NCI-H146 (cell line): Measurements from ENCODE around the gene PROSER3.
"Not testable (repeated sequence)": the region's sequence is repeated elsewhere in the genome, so short reads cannot be mapped to it uniquely, and the experiment has no call there.

Experiments
- DNase-seq: peaks from one replicate; lab custom pipeline; 2025; lab: John Stamatoyannopoulos, UW

PROSER3 gene

DNA sequence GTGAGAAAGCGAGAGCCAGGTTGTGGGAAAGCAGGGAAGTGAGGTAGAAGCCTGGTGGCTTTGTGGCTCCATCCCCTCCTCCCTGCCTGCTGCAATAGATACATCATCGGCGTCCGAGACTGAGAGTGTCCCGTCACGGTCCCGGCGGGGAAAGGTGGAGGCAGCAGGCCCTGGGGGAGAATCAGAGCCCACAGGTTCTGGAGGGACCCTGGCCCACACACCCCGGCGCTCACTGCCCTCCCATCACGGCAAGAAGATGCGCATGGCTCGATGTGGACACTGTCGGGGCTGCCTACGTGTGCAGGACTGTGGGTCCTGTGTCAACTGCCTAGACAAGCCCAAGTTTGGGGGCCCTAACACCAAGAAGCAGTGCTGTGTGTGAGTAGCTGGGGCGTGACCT is 35.1 kb upstream of the PROSER3 start:
- DNase-seq: no peak

- DNase-seq: no peak
Measured at GRCh38 chr19:35723671-35724070, 34.3 kb upstream of the PROSER3 start.

- not testable (repeated sequence) for DNase-seq
Measured at GRCh38 chr19:35724132-35724531, 33.8 kb upstream of the PROSER3 start.

DNA sequence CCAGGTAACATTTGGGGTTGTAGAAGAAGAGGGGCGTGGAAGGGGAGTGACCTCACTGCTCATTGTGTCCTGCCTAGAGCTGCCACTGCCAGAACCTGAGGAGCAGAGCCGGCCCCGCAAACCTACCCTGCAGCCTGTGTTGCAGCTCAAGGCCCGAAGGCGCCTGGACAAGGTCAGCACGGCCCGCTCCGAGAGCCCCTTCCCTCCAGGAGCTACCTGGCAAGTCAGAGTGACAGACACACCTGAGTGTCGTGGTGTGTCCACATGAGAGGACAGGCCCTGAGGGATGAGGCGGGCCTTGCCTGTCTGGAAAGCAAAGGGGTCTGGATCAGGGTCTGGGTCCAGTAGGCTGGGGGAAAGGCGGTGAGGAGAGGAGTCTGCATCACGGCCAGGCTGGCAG is 33.4 kb upstream of the PROSER3 start:
- DNase-seq: no peak

DNA sequence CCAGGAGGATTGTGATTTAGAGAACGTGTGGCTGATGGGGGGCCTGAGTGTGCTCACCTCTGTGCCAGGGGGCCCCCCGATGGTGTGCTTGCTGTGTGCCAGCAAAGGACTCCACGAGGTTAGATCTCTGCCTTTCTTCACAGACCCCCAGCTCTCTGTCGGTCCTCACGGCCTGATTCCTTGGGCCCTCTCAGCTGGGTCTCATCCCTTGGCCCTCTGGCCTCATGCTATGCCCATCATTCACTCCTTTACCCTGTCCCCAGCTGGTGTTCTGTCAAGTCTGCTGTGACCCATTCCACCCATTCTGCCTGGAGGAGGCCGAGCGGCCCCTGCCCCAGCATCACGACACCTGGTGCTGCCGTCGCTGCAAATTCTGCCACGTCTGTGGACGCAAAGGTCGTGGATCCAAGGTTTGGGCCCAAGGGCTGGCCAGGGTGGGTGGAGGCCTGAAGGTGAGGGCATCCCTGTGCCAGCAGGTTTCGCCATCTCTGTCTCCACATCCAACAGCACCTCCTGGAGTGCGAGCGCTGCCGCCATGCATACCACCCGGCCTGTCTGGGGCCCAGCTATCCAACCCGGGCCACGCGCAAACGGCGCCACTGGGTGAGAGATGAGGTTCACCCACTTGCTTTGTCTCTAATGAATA is 32.6 kb upstream of the PROSER3 start:
- no peak for DNase-seq

GRCh38 chr19:35727053-35727955 is 30.7 kb upstream of the PROSER3 start:
- DNase-seq: no peak

DNA sequence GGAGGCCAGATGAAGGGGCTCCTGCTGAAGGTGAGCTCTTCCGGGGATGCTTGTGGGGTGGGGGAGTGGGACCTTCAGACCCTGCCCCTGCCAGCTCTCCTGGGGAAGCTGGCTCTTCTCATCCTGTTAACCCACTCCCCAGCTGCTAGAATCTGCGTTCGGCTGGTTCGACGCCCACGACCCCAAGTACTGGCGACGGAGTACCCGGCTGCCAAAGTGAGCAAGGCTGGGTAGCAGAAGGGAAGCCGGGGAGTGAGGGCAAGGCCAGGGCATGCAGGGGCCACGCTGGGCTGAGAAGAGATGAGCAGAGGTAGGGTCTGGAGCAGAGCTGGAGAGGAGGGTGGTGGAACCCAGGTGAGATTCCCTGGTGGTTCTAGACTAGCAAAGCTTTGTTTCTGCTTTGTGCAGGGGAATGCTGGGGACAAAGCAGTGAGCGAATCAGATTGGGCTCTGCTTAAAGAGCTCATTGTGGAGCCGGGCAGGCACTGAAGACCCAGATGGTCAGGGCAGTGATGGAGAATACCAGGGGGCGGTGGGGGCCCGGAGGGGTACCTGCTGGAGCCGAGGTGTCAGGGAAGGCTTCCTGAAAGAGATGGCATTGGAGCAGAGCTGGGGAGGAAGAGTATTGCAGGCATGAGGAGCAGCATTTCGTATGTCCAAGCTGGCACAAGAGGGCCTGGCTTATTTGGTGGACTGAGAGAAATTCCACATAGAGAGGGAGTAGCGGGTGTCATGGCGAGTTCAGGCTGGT is 29.8 kb upstream of the PROSER3 start:
- DNase-seq: no peak

DNA sequence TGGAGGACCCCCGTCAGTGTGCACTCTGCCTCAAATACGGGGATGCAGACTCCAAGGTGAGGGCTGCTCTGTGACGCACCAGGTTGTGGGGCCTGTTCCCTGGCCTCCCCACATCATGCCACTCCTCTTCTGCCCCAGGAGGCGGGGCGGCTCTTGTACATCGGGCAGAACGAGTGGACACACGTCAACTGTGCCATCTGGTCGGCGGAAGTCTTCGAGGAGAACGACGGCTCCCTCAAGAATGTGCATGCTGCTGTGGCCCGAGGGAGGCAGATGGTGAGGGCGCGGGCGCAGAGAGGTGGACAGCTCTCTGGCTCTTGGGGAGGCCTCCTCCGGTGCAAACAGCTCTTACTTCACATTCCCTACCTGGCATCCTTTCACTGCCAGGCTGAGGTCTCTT is 29.0 kb upstream of the PROSER3 start:
- DNase-seq: no peak

DNA sequence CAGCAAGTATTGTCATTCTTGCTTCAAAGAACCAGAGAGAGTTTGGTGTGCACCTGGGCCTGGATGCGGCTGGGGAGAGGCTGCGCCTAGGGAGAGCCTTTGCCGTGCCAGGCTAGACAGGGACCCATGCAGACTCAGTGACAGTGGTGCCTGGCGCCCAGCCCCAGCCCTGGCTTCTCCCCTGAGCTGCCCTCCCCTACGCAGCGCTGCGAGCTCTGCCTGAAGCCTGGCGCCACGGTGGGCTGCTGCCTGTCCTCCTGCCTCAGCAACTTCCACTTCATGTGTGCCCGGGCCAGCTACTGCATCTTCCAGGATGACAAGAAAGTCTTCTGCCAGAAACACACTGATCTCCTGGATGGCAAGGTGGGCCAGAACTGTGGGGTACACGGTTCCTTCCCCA is 28.2 kb upstream of the PROSER3 start:
- DNase-seq: no peak

DNA sequence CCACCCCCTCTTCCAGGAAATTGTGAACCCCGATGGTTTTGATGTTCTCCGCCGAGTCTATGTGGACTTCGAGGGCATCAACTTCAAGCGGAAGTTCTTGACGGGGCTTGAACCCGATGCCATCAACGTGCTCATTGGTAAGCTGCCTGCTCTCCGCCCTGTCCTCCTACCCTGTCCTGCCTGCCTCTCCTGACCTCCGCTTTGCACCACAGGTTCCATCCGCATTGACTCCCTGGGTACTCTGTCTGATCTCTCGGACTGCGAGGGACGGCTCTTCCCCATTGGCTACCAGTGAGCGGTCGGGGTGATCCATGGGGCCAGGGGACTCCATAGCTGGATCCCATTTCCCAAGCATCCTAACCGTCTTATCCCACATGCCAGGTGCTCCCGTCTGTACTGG is 27.6 kb upstream of the PROSER3 start:
- DNase-seq: no peak

DNA sequence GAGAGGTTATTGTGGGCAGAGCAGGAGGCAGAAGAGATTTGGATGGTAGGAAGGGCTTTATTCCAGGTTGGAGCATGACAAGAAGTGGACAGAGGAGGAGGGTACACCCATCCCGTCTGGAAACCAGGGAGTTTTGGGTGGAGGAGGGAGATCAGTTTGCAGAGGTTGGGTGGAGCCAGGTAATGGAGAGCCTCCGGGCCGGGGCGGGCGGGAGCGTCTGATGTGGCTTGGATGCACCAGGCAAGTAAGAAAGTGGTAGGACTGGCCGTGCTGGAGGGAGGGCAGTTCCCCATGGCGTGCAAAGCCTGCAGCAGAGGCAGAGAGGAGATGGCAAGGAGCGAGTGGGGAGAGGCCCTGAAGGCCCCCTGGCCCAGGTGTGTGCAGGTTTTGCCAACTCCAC is 26.6 kb upstream of the PROSER3 start:
- no peak for DNase-seq

- no peak for DNase-seq
Measured at GRCh38 chr19:35731779-35732405, 26.1 kb upstream of the PROSER3 start.

DNA sequence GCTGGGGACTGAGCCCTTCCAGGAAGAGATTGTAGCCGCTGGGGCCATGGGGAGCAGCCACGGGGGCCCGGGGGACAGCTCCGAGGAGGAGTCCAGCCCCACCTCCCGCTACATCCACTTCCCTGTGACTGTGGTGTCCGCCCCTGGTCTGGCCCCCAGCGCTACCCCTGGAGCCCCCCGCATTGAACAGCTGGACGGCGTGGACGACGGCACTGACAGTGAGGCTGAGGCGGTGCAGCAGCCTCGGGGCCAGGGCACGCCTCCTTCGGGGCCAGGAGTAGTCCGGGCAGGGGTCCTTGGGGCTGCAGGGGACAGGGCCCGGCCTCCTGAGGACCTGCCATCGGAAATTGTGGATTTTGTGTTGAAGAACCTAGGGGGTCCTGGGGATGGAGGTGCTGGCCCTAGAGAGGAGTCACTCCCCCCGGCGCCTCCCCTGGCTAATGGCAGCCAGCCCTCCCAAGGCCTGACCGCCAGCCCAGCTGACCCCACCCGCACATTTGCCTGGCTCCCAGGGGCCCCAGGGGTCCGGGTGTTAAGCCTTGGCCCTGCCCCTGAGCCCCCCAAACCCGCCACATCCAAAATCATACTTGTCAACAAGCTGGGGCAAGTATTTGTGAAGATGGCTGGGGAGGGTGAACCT is 25.3 kb upstream of the PROSER3 start:
- no peak for DNase-seq

DNA sequence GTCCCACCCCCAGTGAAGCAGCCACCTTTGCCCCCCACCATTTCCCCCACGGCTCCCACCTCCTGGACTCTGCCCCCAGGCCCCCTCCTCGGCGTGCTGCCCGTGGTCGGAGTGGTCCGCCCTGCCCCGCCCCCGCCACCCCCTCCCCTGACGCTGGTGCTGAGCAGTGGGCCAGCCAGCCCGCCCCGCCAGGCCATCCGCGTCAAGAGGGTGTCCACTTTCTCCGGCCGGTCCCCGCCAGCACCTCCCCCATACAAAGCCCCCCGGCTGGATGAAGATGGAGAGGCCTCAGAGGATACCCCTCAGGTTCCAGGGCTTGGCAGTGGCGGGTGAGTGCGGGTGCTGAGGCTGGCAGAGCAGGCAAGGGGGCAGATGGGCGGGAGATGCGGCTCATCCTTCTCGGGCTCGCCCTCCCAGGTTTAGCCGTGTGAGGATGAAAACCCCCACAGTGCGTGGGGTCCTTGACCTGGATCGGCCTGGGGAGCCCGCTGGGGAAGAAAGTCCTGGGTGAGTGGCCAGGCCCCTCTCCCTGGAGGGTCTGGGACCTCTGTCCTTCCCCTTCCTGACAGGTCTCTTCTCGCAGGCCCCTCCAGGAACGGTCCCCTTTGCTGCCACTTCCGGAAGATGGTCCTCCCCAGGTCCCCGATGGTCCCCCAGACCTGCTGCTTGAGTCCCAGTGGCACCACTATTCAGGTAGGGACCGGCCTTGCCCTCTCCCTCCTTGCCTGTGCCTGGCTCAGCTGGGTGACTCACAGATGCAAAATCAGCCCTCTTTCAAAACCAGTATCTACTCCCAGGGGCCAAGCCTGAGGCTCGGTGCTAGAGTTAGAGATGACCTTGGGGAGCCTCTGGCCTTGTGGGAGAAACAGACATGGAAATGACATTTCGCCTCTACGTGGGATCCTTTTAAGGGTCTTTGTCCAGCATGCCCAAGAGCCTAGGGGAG is 24.5 kb upstream of the PROSER3 start:
- no peak for DNase-seq

DNA sequence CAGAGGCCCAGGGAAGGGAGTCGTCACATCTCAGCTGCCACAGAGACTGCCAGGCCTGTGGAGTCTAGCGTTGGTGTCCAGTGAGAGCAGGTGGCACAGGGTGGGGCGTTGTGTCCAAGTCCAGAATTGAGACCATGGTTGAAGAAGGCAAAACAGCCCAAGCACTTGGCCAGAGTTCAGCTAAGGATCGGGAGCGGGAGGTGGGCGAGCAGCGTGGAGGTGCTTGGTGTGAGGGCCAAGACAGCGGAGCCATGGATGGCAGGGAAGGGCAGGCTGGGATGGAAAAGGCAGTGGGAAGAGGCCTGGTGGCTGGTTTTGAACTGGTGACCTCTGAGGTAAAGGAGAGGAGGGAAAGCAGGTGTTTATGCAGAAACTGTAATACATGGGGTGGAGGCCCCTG is 23.7 kb upstream of the PROSER3 start:
- no peak for DNase-seq

GRCh38 chr19:35734889-35735288 is 23.1 kb upstream of the PROSER3 start:
- DNase-seq: no peak

DNA sequence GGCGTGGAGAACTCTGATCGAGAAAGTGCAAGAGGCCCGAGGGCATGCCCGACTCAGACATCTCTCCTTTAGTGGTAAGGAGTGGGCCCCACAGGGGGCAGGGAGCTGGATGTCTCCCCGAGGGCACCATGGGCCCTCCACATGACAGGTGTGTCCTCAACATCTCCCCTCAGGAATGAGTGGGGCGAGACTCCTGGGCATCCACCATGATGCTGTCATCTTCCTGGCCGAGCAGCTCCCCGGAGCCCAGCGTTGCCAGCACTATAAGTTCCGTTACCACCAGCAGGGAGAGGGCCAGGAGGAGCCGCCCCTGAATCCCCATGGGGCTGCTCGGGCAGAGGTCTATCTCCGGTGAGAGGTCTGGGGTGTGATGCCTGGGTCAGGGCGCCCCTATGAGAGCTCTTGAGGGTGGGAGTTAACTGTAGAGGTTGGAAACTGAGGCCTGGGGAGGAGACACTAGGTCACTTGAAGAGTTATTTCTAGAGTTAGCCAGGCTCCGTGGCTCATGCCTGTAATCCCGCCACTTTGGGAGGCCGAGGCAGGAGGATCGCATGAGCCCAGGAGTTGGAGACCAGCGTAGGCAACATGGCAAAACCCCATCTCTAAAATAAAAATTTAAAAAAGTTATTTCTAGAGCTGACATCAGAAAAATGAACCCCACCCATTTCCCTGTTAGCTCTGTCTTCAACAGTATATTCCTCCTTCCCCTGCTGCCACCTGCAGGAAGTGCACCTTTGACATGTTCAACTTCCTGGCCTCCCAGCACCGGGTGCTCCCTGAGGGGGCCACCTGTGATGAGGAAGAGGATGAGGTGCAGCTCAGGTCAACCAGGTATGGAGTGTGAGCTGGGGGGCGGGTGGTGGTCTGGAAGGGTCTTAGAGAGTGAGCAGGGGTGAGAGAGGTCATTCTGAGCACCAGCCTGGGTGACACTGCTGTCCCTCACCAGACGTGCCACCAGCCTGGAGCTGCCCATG is 20.8 kb upstream of the PROSER3 start:
- no peak for DNase-seq

DNA sequence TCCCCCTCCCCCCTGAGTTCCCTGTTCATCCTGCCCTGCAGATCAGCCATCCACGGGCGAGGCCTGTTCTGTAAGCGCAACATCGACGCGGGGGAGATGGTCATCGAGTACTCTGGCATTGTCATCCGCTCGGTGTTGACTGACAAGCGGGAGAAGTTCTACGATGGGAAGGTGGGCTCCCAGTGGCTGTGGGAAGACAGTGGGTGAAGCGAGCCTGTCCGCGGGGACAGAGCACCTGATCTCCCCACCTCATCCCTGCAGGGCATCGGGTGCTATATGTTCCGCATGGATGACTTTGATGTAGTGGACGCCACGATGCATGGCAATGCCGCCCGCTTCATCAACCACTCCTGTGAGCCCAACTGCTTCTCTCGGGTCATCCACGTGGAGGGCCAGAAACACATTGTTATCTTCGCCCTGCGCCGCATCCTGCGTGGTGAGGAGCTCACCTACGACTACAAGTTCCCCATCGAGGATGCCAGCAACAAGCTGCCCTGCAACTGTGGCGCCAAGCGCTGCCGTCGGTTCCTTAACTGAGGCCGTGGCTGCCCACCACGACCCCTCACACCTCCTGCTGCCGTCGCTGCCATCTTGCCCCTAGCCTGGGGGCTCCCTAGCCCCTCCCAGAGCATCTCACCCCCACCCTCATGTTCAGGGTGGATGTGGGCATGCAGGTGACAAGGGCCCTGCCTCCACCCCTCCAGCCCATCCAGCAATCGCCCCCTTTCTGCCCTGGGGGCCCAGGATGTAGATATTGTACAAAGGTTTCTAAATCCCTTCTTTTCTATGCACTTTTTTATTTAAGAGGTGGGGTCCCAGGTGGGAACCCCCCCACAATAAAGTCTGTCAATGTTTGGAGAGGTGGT is 19.7 kb upstream of the PROSER3 start:
- DNase-seq: no peak

DNA sequence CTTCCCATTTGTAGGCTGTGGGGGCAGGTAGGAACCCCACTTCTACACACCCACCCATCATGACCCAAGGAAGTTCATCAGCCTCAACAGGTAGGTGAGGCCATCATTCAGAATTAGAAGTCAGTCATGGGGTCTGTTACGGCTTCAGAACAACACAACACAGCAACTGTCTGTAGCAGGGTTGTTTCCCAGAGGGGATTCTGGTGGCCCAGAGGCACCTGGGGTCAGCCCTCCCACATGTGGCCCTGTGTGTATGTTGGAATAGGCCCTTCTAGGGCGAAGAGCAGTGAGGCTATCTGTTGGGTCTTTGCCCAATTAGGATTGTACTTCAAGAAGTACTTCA is 19.1 kb upstream of the PROSER3 start:
- no peak for DNase-seq
